CD4-positive, CD25-positive, alpha-beta regulatory T cell (primary cell): ENCODE results near the gene CHST7. TPM values are rescaled to one million over a fixed set of nuclear protein-coding genes. Genes with fewer than 3 reads are reported as not detected.
A peak's percentile ranks its signal among the peaks of the same experiment; 100 is the strongest.

Source experiments
- ATAC-seq, 2 donors: fragments of 150-1000 bp; cut with Tn5 transposase; one replicate each; pipeline ENCODE4 v1.10.0; 2021; ENCODE audit warnings: low read depth in 2 of 2, moderate number of reproducible peaks in 2 of 2, moderate library complexity in 1 of 2
- DNase-seq, 3 donors: peaks; one replicate each; pipeline versions ENCODE4 v3.0.0 to v3.0.0-alpha.2; 2012 to 2022; ENCODE audit warnings: mixed read lengths in 1 of 3
- H3K27ac ChIP-seq: one replicate; pipeline ENCODE4 v1.7.0; 2013; ENCODE audit warnings: mild to moderate bottlenecking, low read length; ENCODE audit not compliant: insufficient read depth, poor library complexity, severe bottlenecking
- H3K27me3 ChIP-seq: one replicate; pipeline ENCODE4 v1.7.0; 2013; ENCODE audit warnings: low read length; ENCODE audit not compliant: control insufficient read depth, insufficient read depth
- H3K36me3 ChIP-seq: one replicate; pipeline ENCODE4 v1.7.0; 2013; ENCODE audit warnings: mild to moderate bottlenecking, low read length, moderate library complexity; ENCODE audit not compliant: control insufficient read depth, insufficient read depth
- H3K4me1 ChIP-seq: 2 replicates; pipeline ENCODE4 v1.7.0; 2013; ENCODE audit warnings: mild to moderate bottlenecking, low read length; ENCODE audit not compliant: insufficient read depth, control insufficient read depth, poor library complexity, severe bottlenecking
- H3K4me3 ChIP-seq: one replicate; pipeline ENCODE4 v1.7.0; 2013; ENCODE audit warnings: low read depth, mild to moderate bottlenecking, low read length, moderate library complexity
- H3K9me3 ChIP-seq, 2 experiments: 1 replicate in 1 of 2; 2 replicates in 1 of 2; pipeline ENCODE4 v1.7.0; 2013; ENCODE audit warnings: low read length in 2 of 2, mild to moderate bottlenecking in 1 of 2, moderate library complexity in 1 of 2; ENCODE audit not compliant: control insufficient read depth in 2 of 2
- H3K27ac Mint-ChIP-seq, 3 donors: one replicate each; pipeline ENCODE4 v1.8.0; 2020 to 2022; ENCODE audit warnings: mild to moderate bottlenecking in 3 of 3, mixed read lengths in 3 of 3, moderate library complexity in 2 of 3
- H3K27me3 Mint-ChIP-seq: one replicate; pipeline ENCODE4 v1.8.0; 2022; ENCODE audit warnings: mild to moderate bottlenecking, mixed read lengths
- H3K36me3 Mint-ChIP-seq: one replicate; pipeline ENCODE4 v1.8.0; 2020; ENCODE audit warnings: mixed read lengths
- H3K4me1 Mint-ChIP-seq, 4 donors: one replicate each; pipeline ENCODE4 v1.8.0; 2020 to 2022; ENCODE audit warnings: mixed read lengths in 4 of 4, mild to moderate bottlenecking in 1 of 4
- H3K4me3 Mint-ChIP-seq, 4 donors: one replicate each; pipeline ENCODE4 v1.8.0; 2020 to 2022; ENCODE audit warnings: mild to moderate bottlenecking in 4 of 4, mixed read lengths in 4 of 4, moderate library complexity in 3 of 4
- H3K9me3 Mint-ChIP-seq, 7 donors: one replicate each; pipeline ENCODE4 v1.8.0; 2020 to 2022; ENCODE audit warnings: mixed read lengths in 7 of 7, mild to moderate bottlenecking in 3 of 7, moderate library complexity in 2 of 7
- polyA plus RNA-seq, 4 donors: library from polyadenylated mRNA; unstranded; fragments of 300-500 nt; fragmentation: Illumina TruSeq; gene quantifications; one replicate each; pipeline ENCODE4 v1.2.3, GENCODE V29; 2021
- total RNA-seq: library from RNA; stranded (reverse); gene quantifications from one replicate; pipeline ENCODE4 v1.2.3, GENCODE V29; 2022

CHST7 gene
- total and polyA plus RNA-seq, 5 donors from 2014 or later, result 19.5 to 41.0 (median 35.0) TPM

GRCh38 chrX:46595084-46595483 lies 21.5 kb downstream of the CHST7 start:
- Histone ChIP-seq H3K36me3 (peaks cover 2% of the 10 kb centered on the region), H3K4me3 (no peak overlapping the region), H3K9me3 (no peaks in the 10 kb centered on the region), H3K4me1 (peaks cover 11% of the 10 kb centered on the region), H3K27ac (no peak overlapping the region), H3K27me3 (no peaks in the 10 kb centered on the region)
- Mint-ChIP-seq H3K27me3 (no peaks in the 10 kb centered on the region), H3K36me3 (peaks cover 8% of the 10 kb centered on the region), H3K27ac (no peak overlapping the region), H3K4me3 (no peak overlapping the region), H3K4me1 (peaks cover 5 to 57% (median 24%) of the 10 kb centered on the region in 4 donors), H3K9me3 (peaks cover 0 to 3% (median 0%) of the 10 kb centered on the region in 7 donors)
- no peak for DNase-seq
- ATAC-seq, result no peak

DNA sequence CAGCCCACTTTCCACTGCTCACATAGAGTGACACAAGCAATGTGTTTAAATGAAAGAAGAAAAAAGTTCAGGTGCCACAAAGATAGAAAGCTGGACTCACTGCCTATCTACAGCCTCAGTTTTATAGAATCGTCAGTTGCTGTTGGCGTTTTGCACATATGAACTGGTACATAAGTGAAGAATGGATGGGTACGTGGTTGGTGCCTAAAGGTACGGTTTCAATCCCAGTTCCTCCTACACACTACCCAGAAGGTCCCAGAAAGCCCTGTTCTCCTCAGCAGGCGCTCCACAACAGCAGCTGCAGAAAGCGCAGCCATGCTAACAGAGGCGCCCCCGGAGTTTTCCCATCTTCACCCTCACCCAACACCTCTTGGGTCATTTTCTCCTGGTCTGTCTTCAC lies 23.6 kb downstream of the CHST7 start:
- H3K27me3 ChIP-seq, result no peaks in the 10 kb centered on the region
- H3K4me1 ChIP-seq, result peaks cover 4% of the 10 kb centered on the region
- H3K4me3 ChIP-seq, result no peak overlapping the region
- H3K4me1 Mint-ChIP-seq, result peaks cover 9 to 52% (median 18%) of the 10 kb centered on the region in 4 donors
- H3K36me3 Mint-ChIP-seq, result peaks cover 4% of the 10 kb centered on the region
- H3K4me3 Mint-ChIP-seq, result no peak overlapping the region
- no peaks in the 10 kb centered on the region for H3K27me3 Mint-ChIP-seq
- H3K9me3 Mint-ChIP-seq, result peaks cover 0 to 2% (median 0%) of the 10 kb centered on the region in 7 donors
- ATAC-seq, result no peak
- H3K36me3 ChIP-seq, result peaks cover 4% of the 10 kb centered on the region
- no peak overlapping the region for H3K27ac ChIP-seq
- H3K27ac Mint-ChIP-seq, result peak overlapping the region in 1 of 3 donors; percentile 44
- DNase-seq, result no peak
- no peaks in the 10 kb centered on the region for H3K9me3 ChIP-seq

DNA sequence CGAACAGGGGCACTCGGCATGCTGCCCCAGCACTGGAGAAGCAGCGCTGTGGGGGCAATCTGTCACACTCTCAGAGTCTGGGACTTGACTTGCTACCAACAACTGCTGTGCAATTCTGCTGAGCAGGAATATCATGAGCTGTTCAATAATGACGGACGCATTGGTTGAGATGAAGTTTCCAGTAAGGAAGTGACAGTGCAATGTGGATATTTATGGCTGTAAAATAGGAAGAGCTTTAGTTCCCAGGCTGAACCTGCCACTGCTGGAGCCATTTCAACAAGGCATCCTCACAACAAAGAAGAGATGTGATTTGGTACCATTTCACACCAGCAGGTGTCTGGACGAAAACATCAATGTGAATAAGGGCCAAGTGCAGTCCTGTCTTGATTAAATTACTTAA lies 24.2 kb downstream of the CHST7 start:
- no peak overlapping the region for H3K27ac Mint-ChIP-seq

GRCh38 chrX:46599051-46599560 lies 25.5 kb downstream of the CHST7 start:
- Mint-ChIP-seq H3K4me1 (peaks cover 7 to 48% (median 10%) of the 10 kb centered on the region in 4 donors), H3K27ac (no peak overlapping the region), H3K4me3 (peak overlapping the region in 1 of 4 donors; percentile 74), H3K27me3 (no peaks in the 10 kb centered on the region), H3K36me3 (peaks cover 4% of the 10 kb centered on the region), H3K9me3 (no peaks in the 10 kb centered on the region)
- H3K9me3 ChIP-seq, result no peaks in the 10 kb centered on the region
- H3K4me3 ChIP-seq, result no peak overlapping the region
- H3K36me3 ChIP-seq, result peaks cover 7% of the 10 kb centered on the region
- DNase-seq (no peak), ATAC-seq (no peak)
- no peak overlapping the region for H3K27ac ChIP-seq
- no peaks in the 10 kb centered on the region for H3K4me1 ChIP-seq
- no peaks in the 10 kb centered on the region for H3K27me3 ChIP-seq

More for the DNA sequence above, 24.2 kb downstream of the CHST7 start:
- peaks cover 4% of the 10 kb centered on the region for H3K36me3 Mint-ChIP-seq
- ATAC-seq (no peak), DNase-seq (no peak)
- H3K4me3 Mint-ChIP-seq, result no peak overlapping the region
- Histone ChIP-seq H3K36me3 (peaks cover 7% of the 10 kb centered on the region), H3K4me1 (peaks cover 4% of the 10 kb centered on the region), H3K27me3 (no peaks in the 10 kb centered on the region), H3K4me3 (no peak overlapping the region), H3K9me3 (no peaks in the 10 kb centered on the region), H3K27ac (no peak overlapping the region)
- H3K9me3 Mint-ChIP-seq, result no peaks in the 10 kb centered on the region
- H3K4me1 Mint-ChIP-seq, result peaks cover 9 to 47% (median 14%) of the 10 kb centered on the region in 4 donors
- no peaks in the 10 kb centered on the region for H3K27me3 Mint-ChIP-seq

DNA sequence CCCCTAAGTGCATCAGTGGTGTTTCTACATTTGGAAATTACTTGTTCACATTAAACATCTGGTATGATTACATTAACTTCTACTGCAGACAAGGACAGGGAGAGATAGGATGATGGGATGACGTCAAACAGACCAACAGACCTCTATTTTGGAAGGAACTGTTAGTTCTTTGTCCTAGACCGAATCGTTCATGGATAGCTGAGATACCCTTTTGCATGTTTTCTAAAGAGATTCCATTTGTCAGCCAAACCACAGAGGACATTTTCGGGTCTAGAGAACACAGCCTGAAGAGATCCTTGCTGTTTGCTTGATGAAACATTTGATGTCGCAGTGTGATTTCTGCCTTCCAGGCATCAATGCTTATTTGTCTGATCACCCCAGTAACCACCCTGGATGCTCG lies 27.7 kb downstream of the CHST7 start:
- Mint-ChIP-seq H3K27me3 (no peaks in the 10 kb centered on the region), H3K27ac (no peak overlapping the region), H3K9me3 (no peaks in the 10 kb centered on the region), H3K4me3 (no peak overlapping the region), H3K36me3 (peaks cover 4% of the 10 kb centered on the region), H3K4me1 (peaks cover 4 to 33% (median 10%) of the 10 kb centered on the region in 4 donors)
- Histone ChIP-seq H3K36me3 (peaks cover 7% of the 10 kb centered on the region), H3K4me1 (no peaks in the 10 kb centered on the region), H3K27me3 (no peaks in the 10 kb centered on the region), H3K4me3 (no peak overlapping the region), H3K27ac (no peak overlapping the region), H3K9me3 (no peaks in the 10 kb centered on the region)
- DNase-seq (no peak), ATAC-seq (no peak)

GRCh38 chrX:46602468-46603102 lies 29.0 kb downstream of the CHST7 start:
- Mint-ChIP-seq H3K27me3 (no peaks in the 10 kb centered on the region), H3K27ac (peak overlapping the region in 2 of 3 donors; percentile 43 to 68), H3K4me1 (peaks cover 4 to 30% (median 8%) of the 10 kb centered on the region in 4 donors), H3K9me3 (no peaks in the 10 kb centered on the region), H3K36me3 (peaks cover 4% of the 10 kb centered on the region), H3K4me3 (no peak overlapping the region)
- no peak for DNase-seq
- no peaks in the 10 kb centered on the region for H3K9me3 ChIP-seq
- no peaks in the 10 kb centered on the region for H3K27me3 ChIP-seq
- H3K4me1 ChIP-seq, result no peaks in the 10 kb centered on the region
- H3K27ac ChIP-seq, result no peak overlapping the region
- no peak overlapping the region for H3K4me3 ChIP-seq
- peaks cover 7% of the 10 kb centered on the region for H3K36me3 ChIP-seq
- no peak for ATAC-seq

DNA sequence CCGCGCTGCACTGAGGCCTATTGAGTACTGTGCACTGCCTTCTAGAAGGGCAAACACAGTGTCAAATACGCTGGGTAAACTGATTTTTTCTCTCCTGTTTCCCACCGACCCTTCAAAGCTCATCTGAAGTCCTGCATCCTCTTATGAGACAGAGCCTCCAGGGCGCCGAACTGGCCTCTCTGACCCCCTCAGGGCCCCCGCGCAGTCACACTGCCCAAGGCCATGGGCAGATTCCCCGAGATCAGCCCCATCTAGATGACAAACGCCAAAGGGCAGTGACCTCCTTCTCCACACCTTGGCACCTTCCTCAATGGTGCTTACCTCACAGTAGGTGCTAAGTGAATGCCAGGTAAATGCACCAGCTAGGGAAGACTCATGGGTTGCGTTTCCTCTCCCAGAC lies 34.4 kb downstream of the CHST7 start:
- Mint-ChIP-seq H3K27ac (peak overlapping the region in 2 of 3 donors; percentile 3 to 32), H3K9me3 (no peaks in the 10 kb centered on the region), H3K36me3 (no peaks in the 10 kb centered on the region), H3K4me1 (peaks cover 11 to 51% (median 20%) of the 10 kb centered on the region in 4 donors), H3K27me3 (no peaks in the 10 kb centered on the region), H3K4me3 (peak overlapping the region in 1 of 4 donors; percentile 23)
- H3K4me1 ChIP-seq, result peaks cover 32% of the 10 kb centered on the region
- H3K9me3 ChIP-seq, result no peaks in the 10 kb centered on the region
- no peak overlapping the region for H3K4me3 ChIP-seq
- H3K27me3 ChIP-seq, result no peaks in the 10 kb centered on the region
- ATAC-seq (no peak), DNase-seq (no peak)
- H3K27ac ChIP-seq, result no peak overlapping the region
- H3K36me3 ChIP-seq, result no peaks in the 10 kb centered on the region
